ENCODE results near the gene HOXB4.

- TF ChIP-seq, protein P1, sequence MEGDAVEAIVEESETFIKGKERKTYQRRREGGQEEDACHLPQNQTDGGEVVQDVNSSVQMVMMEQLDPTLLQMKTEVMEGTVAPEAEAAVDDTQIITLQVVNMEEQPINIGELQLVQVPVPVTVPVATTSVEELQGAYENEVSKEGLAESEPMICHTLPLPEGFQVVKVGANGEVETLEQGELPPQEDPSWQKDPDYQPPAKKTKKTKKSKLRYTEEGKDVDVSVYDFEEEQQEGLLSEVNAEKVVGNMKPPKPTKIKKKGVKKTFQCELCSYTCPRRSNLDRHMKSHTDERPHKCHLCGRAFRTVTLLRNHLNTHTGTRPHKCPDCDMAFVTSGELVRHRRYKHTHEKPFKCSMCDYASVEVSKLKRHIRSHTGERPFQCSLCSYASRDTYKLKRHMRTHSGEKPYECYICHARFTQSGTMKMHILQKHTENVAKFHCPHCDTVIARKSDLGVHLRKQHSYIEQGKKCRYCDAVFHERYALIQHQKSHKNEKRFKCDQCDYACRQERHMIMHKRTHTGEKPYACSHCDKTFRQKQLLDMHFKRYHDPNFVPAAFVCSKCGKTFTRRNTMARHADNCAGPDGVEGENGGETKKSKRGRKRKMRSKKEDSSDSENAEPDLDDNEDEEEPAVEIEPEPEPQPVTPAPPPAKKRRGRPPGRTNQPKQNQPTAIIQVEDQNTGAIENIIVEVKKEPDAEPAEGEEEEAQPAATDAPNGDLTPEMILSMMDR (IDR thresholded peaks at IDR 0.05): no peak
- TF ChIP-seq, protein P2, sequence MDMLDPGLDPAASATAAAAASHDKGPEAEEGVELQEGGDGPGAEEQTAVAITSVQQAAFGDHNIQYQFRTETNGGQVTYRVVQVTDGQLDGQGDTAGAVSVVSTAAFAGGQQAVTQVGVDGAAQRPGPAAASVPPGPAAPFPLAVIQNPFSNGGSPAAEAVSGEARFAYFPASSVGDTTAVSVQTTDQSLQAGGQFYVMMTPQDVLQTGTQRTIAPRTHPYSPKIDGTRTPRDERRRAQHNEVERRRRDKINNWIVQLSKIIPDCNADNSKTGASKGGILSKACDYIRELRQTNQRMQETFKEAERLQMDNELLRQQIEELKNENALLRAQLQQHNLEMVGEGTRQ (CRISPR knock-in tag; IDR thresholded peaks at IDR 0.05): no peak
- TF ChIP-seq TCF7 (CRISPR knock-in tag; IDR thresholded peaks at IDR 0.05; ENCODE audit: low read depth) (no peak), SMAD4 (CRISPR knock-in tag; IDR thresholded peaks at IDR 0.05) (no peak)
Measured at GRCh38 chr17:48599354-48599753, 21.2 kb upstream of the HOXB4 start.
